ENCODE measurements around the gene KLHDC7B. TPM values are rescaled to one million over a fixed set of nuclear protein-coding genes. Genes with fewer than 3 reads are reported as not detected.

KLHDC7B gene
- total and polyA plus RNA-seq, 2 donors (not counting 3 experiments of a cell fraction or from before 2014, with no cell fraction given): not detected

GRCh38 chr22:50544746-50545253 lies 899 bp upstream of the KLHDC7B start:
- no peaks in the 10 kb centered on the region for H3K4me1 ChIP-seq (ENCODE audit: control insufficient read depth, extremely low read depth, insufficient read depth, low read length)
- ChIA-PET CTCF (interaction anchor here (0.5 to 2.3 kb wide), 4 partner anchors 17 to 74 kb away, joined by 3 to 9 read pairs (median 6); partner anchors contain the start of genes SCO2 and SYCE3), POLR2A (no interaction called here)
- H4K20me1 ChIP-seq (replicated peaks; ENCODE audit: control insufficient read depth, extremely low read depth, insufficient read depth, low read length): no peaks in the 10 kb centered on the region
- FAIRE-seq (no peak), DNase-seq (ENCODE audit: low read depth, low spot score) (no peak)
- H3K27ac ChIP-seq (ENCODE audit: insufficient read depth, low read depth, low read length): no peak overlapping the region
- no peaks in the 10 kb centered on the region for H3K36me3 ChIP-seq (ENCODE audit: control insufficient read depth in 2 of 2, extremely low read depth in 1 of 2, insufficient read depth in 2 of 2, low read length in 2 of 2)
- H3K27me3 ChIP-seq (ENCODE audit: control insufficient read depth in 2 of 2, insufficient read depth in 2 of 2, low read length in 2 of 2): peaks cover 20 to 34% of the 10 kb centered on the region in 2 experiments
- H3K9ac ChIP-seq (replicated peaks; ENCODE audit: extremely low read depth, insufficient read depth, low read length): no peak overlapping the region
- no peak overlapping the region for H3K4me2 ChIP-seq (ENCODE audit: insufficient read depth, low read length)
- no peaks in the 10 kb centered on the region for H3K79me2 ChIP-seq (ENCODE audit: control insufficient read depth, insufficient read depth, low read length)
- no peaks in the 10 kb centered on the region for H3K9me3 ChIP-seq (replicated peaks; ENCODE audit: control insufficient read depth, insufficient read depth, low read length)
- TF ChIP-seq MYC (IDR thresholded peaks at IDR 0.05; ENCODE audit: low read depth, low read length) (no peak), JUN (IDR thresholded peaks at IDR 0.05; ENCODE audit: borderline replicate concordance, insufficient read depth, insufficient read length, low read depth) (no peak), POLR2A (IDR thresholded peaks at IDR 0.05; ENCODE audit: low read depth, low read length) (no peak), MAX (IDR thresholded peaks at IDR 0.05; ENCODE audit: insufficient read depth, insufficient read length) (no peak), GATA2 (IDR thresholded peaks at IDR 0.05; ENCODE audit: insufficient read depth, insufficient read length, low read depth, low read length) (no peak), POLR2AphosphoS5 (IDR thresholded peaks at IDR 0.05; ENCODE audit: insufficient read depth, low read depth, low read length) (no peak), CTCF (IDR thresholded peaks at IDR 0.05; ENCODE audit: extremely low read depth in 1 of 2, insufficient read depth in 1 of 2, low read depth in 1 of 2, low read length in 2 of 2) (no peak), EZH2 (IDR thresholded peaks at IDR 0.05; ENCODE audit: borderline replicate concordance, low read depth, low read length, severe bottlenecking) (no peak), FOS (IDR thresholded peaks at IDR 0.05; ENCODE audit: borderline replicate concordance, insufficient read depth, low read length) (no peak)
- no peaks in the 10 kb centered on the region for H3K9me1 ChIP-seq (replicated peaks; ENCODE audit: control insufficient read depth, extremely low read depth, insufficient read depth, low read length)
- intact Hi-C loops (cut with micrococcal nuclease): loop anchor here (2.0 kb wide), 1 partner anchor 16 kb away; no protein-coding TSS in a partner anchor
- no TSS peak for BruUV-seq (replicated peaks)
- H2AFZ ChIP-seq (ENCODE audit: low read depth, low read length): no peak overlapping the region
- H3K4me3 ChIP-seq (replicated peaks in 1 of 3; ENCODE audit: insufficient read depth in 1 of 3, low read depth in 1 of 3, low read length in 3 of 3): no peak overlapping the region
- dilution Hi-C loops (cut with MboI; ENCODE audit: extremely low pct_ligation_motif_present, low sequenced_read_pairs): no loop called here

Data from endothelial cell of umbilical vein (primary cell).